A673 (cell line): ENCODE measurements around the gene OBSCN.

ENCODE experiments used
- EZH2 ChIP-seq: fragments of 200-600 bp; sonication (generic); IDR thresholded peaks from 2 replicates; pipeline ENCODE4 v1.6.1; 2017; ENCODE audit warnings: borderline replicate concordance, low read depth, mild to moderate bottlenecking, mixed read lengths, antibody characterized with exemption, low read length; ENCODE audit not compliant: poor library complexity, severe bottlenecking
- TF ChIP-seq, protein P1 (sequence below): fragments of 300-800, 200-600 bp; sonication (generic); conservative IDR thresholded peaks from 2 replicates; pipeline ENCODE4 v1.5.1; 2017; ENCODE audit warnings: low read depth, mild to moderate bottlenecking, antibody characterized with exemption, low read length, moderate library complexity, mixed read lengths

DNA sequence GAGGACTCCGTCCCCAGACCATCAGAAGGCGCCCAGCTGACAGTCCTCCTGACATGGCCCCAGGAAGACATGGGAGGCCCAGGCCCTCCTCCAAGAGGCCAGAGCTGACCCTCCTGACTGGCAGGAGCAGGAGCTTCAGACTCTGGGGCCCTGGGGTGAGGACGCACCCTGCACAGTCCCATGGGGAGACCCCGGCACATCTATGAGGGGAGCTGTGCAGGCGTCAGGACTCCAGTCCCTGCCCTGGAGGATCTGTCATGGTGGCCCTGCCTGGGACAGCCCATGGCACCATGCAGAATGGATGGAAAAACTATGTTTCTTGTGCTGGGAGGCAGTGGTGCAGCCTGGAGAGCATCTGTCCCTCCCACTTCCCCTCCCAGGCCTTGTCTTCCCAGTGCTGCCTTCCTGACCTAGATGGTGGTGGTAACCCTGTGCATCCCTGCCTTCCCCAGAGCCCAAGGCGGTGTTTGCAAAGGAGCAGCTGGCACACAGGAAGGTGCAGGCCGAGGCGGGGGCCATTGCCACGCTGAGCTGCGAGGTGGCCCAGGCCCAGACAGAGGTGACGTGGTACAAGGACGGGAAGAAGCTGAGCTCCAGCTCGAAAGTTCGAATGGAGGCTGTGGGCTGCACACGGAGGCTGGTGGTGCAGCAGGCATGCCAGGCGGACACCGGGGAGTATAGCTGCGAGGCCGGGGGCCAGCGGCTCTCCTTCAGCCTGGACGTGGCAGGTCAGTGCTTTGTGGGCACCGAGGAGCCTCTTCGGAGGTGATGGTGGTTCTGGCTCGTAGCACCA lies 41.9 kb downstream of the OBSCN start:
- TF ChIP-seq, protein P1, sequence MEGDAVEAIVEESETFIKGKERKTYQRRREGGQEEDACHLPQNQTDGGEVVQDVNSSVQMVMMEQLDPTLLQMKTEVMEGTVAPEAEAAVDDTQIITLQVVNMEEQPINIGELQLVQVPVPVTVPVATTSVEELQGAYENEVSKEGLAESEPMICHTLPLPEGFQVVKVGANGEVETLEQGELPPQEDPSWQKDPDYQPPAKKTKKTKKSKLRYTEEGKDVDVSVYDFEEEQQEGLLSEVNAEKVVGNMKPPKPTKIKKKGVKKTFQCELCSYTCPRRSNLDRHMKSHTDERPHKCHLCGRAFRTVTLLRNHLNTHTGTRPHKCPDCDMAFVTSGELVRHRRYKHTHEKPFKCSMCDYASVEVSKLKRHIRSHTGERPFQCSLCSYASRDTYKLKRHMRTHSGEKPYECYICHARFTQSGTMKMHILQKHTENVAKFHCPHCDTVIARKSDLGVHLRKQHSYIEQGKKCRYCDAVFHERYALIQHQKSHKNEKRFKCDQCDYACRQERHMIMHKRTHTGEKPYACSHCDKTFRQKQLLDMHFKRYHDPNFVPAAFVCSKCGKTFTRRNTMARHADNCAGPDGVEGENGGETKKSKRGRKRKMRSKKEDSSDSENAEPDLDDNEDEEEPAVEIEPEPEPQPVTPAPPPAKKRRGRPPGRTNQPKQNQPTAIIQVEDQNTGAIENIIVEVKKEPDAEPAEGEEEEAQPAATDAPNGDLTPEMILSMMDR = no peak
- no peak for TF ChIP-seq EZH2
